Activated T-cell treated with anti-CD3 and anti-CD28 coated beads, Interleukin-2, amount 50 U/mL, for 24 hours (primary cell): ENCODE results near the gene IRAK1BP1.
A peak's percentile ranks its signal among the peaks of the same experiment; 100 is the strongest.
"Not testable (repeated sequence)": the region's sequence is repeated elsewhere in the genome, so short reads cannot be mapped to it uniquely, and the experiment has no call there.

ENCODE experiments used
- DNase-seq: peaks from one replicate; pipeline ENCODE4 v3.0.0-alpha.2; 2020
- H3K27ac Mint-ChIP-seq: 2 replicates; pipeline ENCODE4 v1.8.0; 2020; ENCODE audit warnings: mild to moderate bottlenecking, mixed read lengths
- H3K27me3 Mint-ChIP-seq: 2 replicates; pipeline ENCODE4 v1.8.0; 2020; ENCODE audit warnings: mixed read lengths
- H3K36me3 Mint-ChIP-seq: 2 replicates; pipeline ENCODE4 v1.8.0; 2020; ENCODE audit warnings: low read depth, mixed read lengths
- H3K4me1 Mint-ChIP-seq: 2 replicates; pipeline ENCODE4 v1.8.0; 2020; ENCODE audit warnings: low read depth, mixed read lengths
- H3K4me3 Mint-ChIP-seq: 2 replicates; pipeline ENCODE4 v1.8.0; 2020; ENCODE audit warnings: mild to moderate bottlenecking, moderate library complexity, mixed read lengths
- H3K9me3 Mint-ChIP-seq: 2 replicates; pipeline ENCODE4 v1.8.0; 2020; ENCODE audit warnings: mixed read lengths

Gene IRAK1BP1

GRCh38 chr6:78858339-78858938, 8.9 kb upstream of the IRAK1BP1 start:
- H3K36me3 Mint-ChIP-seq, H3K9me3 Mint-ChIP-seq, DNase-seq, H3K27ac Mint-ChIP-seq, H3K4me3 Mint-ChIP-seq, H3K4me1 Mint-ChIP-seq, H3K27me3 Mint-ChIP-seq: not testable (repeated sequence)

- Mint-ChIP-seq H3K27ac (no peak overlapping the region), H3K9me3 (no peaks in the 10 kb centered on the region), H3K36me3 (no peaks in the 10 kb centered on the region), H3K4me1 (peaks cover 4% of the 10 kb centered on the region), H3K27me3 (no peaks in the 10 kb centered on the region), H3K4me3 (no peak overlapping the region)
- no peak for DNase-seq
Observed at GRCh38 chr6:78861509-78861908, 5.8 kb upstream of the IRAK1BP1 start.

- Mint-ChIP-seq H3K36me3 (peaks cover 11% of the 10 kb centered on the region), H3K27me3 (no peaks in the 10 kb centered on the region), H3K27ac (no peak overlapping the region), H3K4me1 (peaks cover 19% of the 10 kb centered on the region), H3K4me3 (no peak overlapping the region), H3K9me3 (no peaks in the 10 kb centered on the region)
- no peak for DNase-seq
Observed at GRCh38 chr6:78863576-78863975, 3.8 kb upstream of the IRAK1BP1 start.

- Mint-ChIP-seq H3K4me3 (no peak overlapping the region), H3K9me3 (no peaks in the 10 kb centered on the region), H3K27me3 (no peaks in the 10 kb centered on the region), H3K27ac (no peak overlapping the region), H3K4me1 (peaks cover 21% of the 10 kb centered on the region), H3K36me3 (peaks cover 11% of the 10 kb centered on the region)
- DNase-seq = no peak
Observed at GRCh38 chr6:78864957-78865356, 2.4 kb upstream of the IRAK1BP1 start.

- peaks cover 21% of the 10 kb centered on the region for H3K4me1 Mint-ChIP-seq
- DNase-seq = no peak
- H3K27me3 Mint-ChIP-seq = no peaks in the 10 kb centered on the region
- H3K4me3 Mint-ChIP-seq = peak overlapping the region; percentile 98
- peaks cover 19% of the 10 kb centered on the region for H3K36me3 Mint-ChIP-seq
- H3K9me3 Mint-ChIP-seq = no peaks in the 10 kb centered on the region
- H3K27ac Mint-ChIP-seq = peak overlapping the region; percentile 94
Observed at GRCh38 chr6:78867020-78867369, 356 bp upstream of the IRAK1BP1 start.

- H3K4me1 Mint-ChIP-seq = peaks cover 21% of the 10 kb centered on the region
- H3K27me3 Mint-ChIP-seq = no peaks in the 10 kb centered on the region
- H3K9me3 Mint-ChIP-seq = no peaks in the 10 kb centered on the region
- H3K36me3 Mint-ChIP-seq = peaks cover 20% of the 10 kb centered on the region
- peak overlapping the region; percentile 94 for H3K27ac Mint-ChIP-seq
- H3K4me3 Mint-ChIP-seq = peak overlapping the region; percentile 98
- DNase-seq = no peak
Observed at GRCh38 chr6:78868116-78868515, 765 bp downstream of the IRAK1BP1 start.

- H3K4me3 Mint-ChIP-seq = no peak overlapping the region
Observed at GRCh38 chr6:78875505-78875904, 8.2 kb downstream of the IRAK1BP1 start.

GRCh38 chr6:78883651-78884050, 16.3 kb downstream of the IRAK1BP1 start:
- no peaks in the 10 kb centered on the region for H3K4me1 Mint-ChIP-seq
- no peaks in the 10 kb centered on the region for H3K27me3 Mint-ChIP-seq
- H3K9me3 Mint-ChIP-seq = no peaks in the 10 kb centered on the region
- H3K4me3 Mint-ChIP-seq = no peak overlapping the region
- no peak overlapping the region for H3K27ac Mint-ChIP-seq
- H3K36me3 Mint-ChIP-seq = peaks cover 29% of the 10 kb centered on the region
- DNase-seq = no peak

More at GRCh38 chr6:78875505-78875904, 8.2 kb downstream of the IRAK1BP1 start:
- peaks cover 40% of the 10 kb centered on the region for H3K36me3 Mint-ChIP-seq
- H3K9me3 Mint-ChIP-seq = no peaks in the 10 kb centered on the region
- no peaks in the 10 kb centered on the region for H3K4me1 Mint-ChIP-seq
- H3K27ac Mint-ChIP-seq = no peak overlapping the region
- no peaks in the 10 kb centered on the region for H3K27me3 Mint-ChIP-seq
- no peak for DNase-seq

- not testable (repeated sequence) for H3K4me1 Mint-ChIP-seq, H3K27me3 Mint-ChIP-seq, H3K9me3 Mint-ChIP-seq, DNase-seq, H3K4me3 Mint-ChIP-seq, H3K27ac Mint-ChIP-seq
- H3K36me3 Mint-ChIP-seq = peaks cover 34% of the 10 kb centered on the region
Observed at GRCh38 chr6:78889901-78890300, 22.6 kb downstream of the IRAK1BP1 start.

GRCh38 chr6:78896227-78896626, 28.9 kb downstream of the IRAK1BP1 start:
- Mint-ChIP-seq H3K36me3 (peaks cover 2% of the 10 kb centered on the region), H3K27ac (no peak overlapping the region), H3K4me3 (no peak overlapping the region), H3K27me3 (no peaks in the 10 kb centered on the region), H3K4me1 (no peaks in the 10 kb centered on the region), H3K9me3 (no peaks in the 10 kb centered on the region)
- DNase-seq = no peak

GRCh38 chr6:78908621-78909020, 41.3 kb downstream of the IRAK1BP1 start:
- no peak for DNase-seq
- Mint-ChIP-seq H3K9me3 (no peaks in the 10 kb centered on the region), H3K4me3 (no peak overlapping the region), H3K4me1 (peaks cover 14% of the 10 kb centered on the region), H3K36me3 (peaks cover 3% of the 10 kb centered on the region), H3K27me3 (peaks cover 37% of the 10 kb centered on the region), H3K27ac (no peak overlapping the region)

GRCh38 chr6:78909391-78909790, 42.0 kb downstream of the IRAK1BP1 start:
- no peak overlapping the region for H3K4me3 Mint-ChIP-seq
- no peaks in the 10 kb centered on the region for H3K9me3 Mint-ChIP-seq
- no peak overlapping the region for H3K27ac Mint-ChIP-seq
- H3K36me3 Mint-ChIP-seq = no peaks in the 10 kb centered on the region
- DNase-seq = no peak
- H3K4me1 Mint-ChIP-seq = peaks cover 14% of the 10 kb centered on the region
- H3K27me3 Mint-ChIP-seq = peaks cover 37% of the 10 kb centered on the region

- Mint-ChIP-seq H3K27ac (no peak overlapping the region), H3K4me3 (peak overlapping the region; percentile 60), H3K27me3 (peaks cover 37% of the 10 kb centered on the region), H3K36me3 (no peaks in the 10 kb centered on the region), H3K4me1 (peaks cover 14% of the 10 kb centered on the region), H3K9me3 (no peaks in the 10 kb centered on the region)
- DNase-seq = no peak
Observed at GRCh38 chr6:78910010-78910409, 42.7 kb downstream of the IRAK1BP1 start.

- peaks cover 37% of the 10 kb centered on the region for H3K27me3 Mint-ChIP-seq
- no peak overlapping the region for H3K27ac Mint-ChIP-seq
- H3K4me3 Mint-ChIP-seq = peak overlapping the region; percentile 60
- DNase-seq = peak; percentile 31
- peaks cover 14% of the 10 kb centered on the region for H3K4me1 Mint-ChIP-seq
- H3K9me3 Mint-ChIP-seq = peaks cover 2% of the 10 kb centered on the region
- no peaks in the 10 kb centered on the region for H3K36me3 Mint-ChIP-seq
Observed at GRCh38 chr6:78910591-78911171, 43.3 kb downstream of the IRAK1BP1 start.

- Mint-ChIP-seq H3K36me3 (peaks cover under 1% of the 10 kb centered on the region), H3K4me3 (peak overlapping the region; percentile 60), H3K9me3 (peaks cover 7% of the 10 kb centered on the region), H3K4me1 (peaks cover 14% of the 10 kb centered on the region), H3K27ac (no peak overlapping the region), H3K27me3 (peaks cover 37% of the 10 kb centered on the region)
- no peak for DNase-seq
Observed at GRCh38 chr6:78911218-78911940, 44.0 kb downstream of the IRAK1BP1 start.
